ENCODE measurements around the gene WDR73.

WDR73 gene

GRCh38 chr15:84606653-84607120 lies 47.4 kb downstream of the WDR73 start:
- ATAC-seq (no peak), DNase-seq (no peak)
- Mint-ChIP-seq H3K27me3 (no peaks in the 10 kb centered on the region), H3K27ac (no peak overlapping the region), H3K4me1 (peaks cover 69% of the 10 kb centered on the region), H3K4me3 (no peak overlapping the region), H3K9me3 (no peaks in the 10 kb centered on the region)

GRCh38 chr15:84605554-84605882 lies 48.6 kb downstream of the WDR73 start:
- H3K27ac Mint-ChIP-seq, result peak overlapping the region; percentile 81 to 94
- peak overlapping the region; percentile 75 to 78 for H3K4me3 Mint-ChIP-seq
- no peaks in the 10 kb centered on the region for H3K27me3 Mint-ChIP-seq
- no peak for ATAC-seq
- no peaks in the 10 kb centered on the region for H3K9me3 Mint-ChIP-seq
- peaks cover 77% of the 10 kb centered on the region for H3K4me1 Mint-ChIP-seq
- DNase-seq, result no peak

- Mint-ChIP-seq H3K9me3 (no peaks in the 10 kb centered on the region), H3K4me3 (peak overlapping the region; percentile 75 to 78), H3K27me3 (no peaks in the 10 kb centered on the region), H3K4me1 (peaks cover 82% of the 10 kb centered on the region), H3K27ac (peak overlapping the region; percentile 81 to 94)
- ATAC-seq (peak; percentile 57), DNase-seq (peak; percentile 66 to 80)
These were observed 49.1 kb downstream of the WDR73 start for GRCh38 chr15:84604826-84605553.

GRCh38 chr15:84603630-84604379 lies 50.3 kb downstream of the WDR73 start:
- H3K27me3 Mint-ChIP-seq, result no peaks in the 10 kb centered on the region
- peaks cover 88% of the 10 kb centered on the region for H3K4me1 Mint-ChIP-seq
- peak overlapping the region in 1 of 2 donors; percentile 79 for H3K27ac Mint-ChIP-seq
- no peak for DNase-seq
- no peak for ATAC-seq
- peak overlapping the region; percentile 47 to 78 for H3K4me3 Mint-ChIP-seq
- no peaks in the 10 kb centered on the region for H3K9me3 Mint-ChIP-seq

- Mint-ChIP-seq H3K27ac (peak overlapping the region; percentile 81 to 86), H3K4me3 (peak overlapping the region; percentile 97 to 98), H3K27me3 (no peaks in the 10 kb centered on the region), H3K9me3 (no peaks in the 10 kb centered on the region), H3K4me1 (peaks cover 89% of the 10 kb centered on the region)
- ATAC-seq (no peak), DNase-seq (no peak)
These were observed 52.6 kb downstream of the WDR73 start for GRCh38 chr15:84601555-84601838.

GRCh38 chr15:84600687-84601554 lies 53.2 kb downstream of the WDR73 start, which contains the start of gene ZSCAN2:
TSS of gene ZSCAN2 (plus strand) at chr15:84601009. CDS start at chr15:84603928, 2,919 bp downstream.
- DNase-seq (peak; percentile 95), ATAC-seq (peak; percentile 95)
- Mint-ChIP-seq H3K4me1 (peaks cover 84% of the 10 kb centered on the region), H3K27me3 (no peaks in the 10 kb centered on the region), H3K4me3 (peak within 1 kb of the TSS; percentile 97 to 98), H3K9me3 (no peaks in the 10 kb centered on the region), H3K27ac (peak within 1 kb of the TSS; percentile 81 to 86)

GRCh38 chr15:84600331-84600686 lies 53.8 kb downstream of the WDR73 start:
- DNase-seq, result peak in 1 of 2 donors; percentile 33
- Mint-ChIP-seq H3K27ac (peak overlapping the region; percentile 23 to 84), H3K4me1 (peaks cover 78% of the 10 kb centered on the region), H3K9me3 (no peaks in the 10 kb centered on the region), H3K4me3 (peak overlapping the region; percentile 97 to 98), H3K27me3 (no peaks in the 10 kb centered on the region)
- peak; percentile 18 for ATAC-seq

- no peaks in the 10 kb centered on the region for H3K9me3 Mint-ChIP-seq
- H3K4me1 Mint-ChIP-seq, result peaks cover 74% of the 10 kb centered on the region
- DNase-seq (no peak), ATAC-seq (no peak)
- no peaks in the 10 kb centered on the region for H3K27me3 Mint-ChIP-seq
- H3K4me3 Mint-ChIP-seq, result peak overlapping the region; percentile 97 to 98
- no peak overlapping the region for H3K27ac Mint-ChIP-seq
These were observed 54.2 kb downstream of the WDR73 start for GRCh38 chr15:84599906-84600305.

- peak; percentile 19 to 46 for DNase-seq
- no peak for ATAC-seq
- no peaks in the 10 kb centered on the region for H3K9me3 Mint-ChIP-seq
- no peaks in the 10 kb centered on the region for H3K27me3 Mint-ChIP-seq
- peaks cover 71% of the 10 kb centered on the region for H3K4me1 Mint-ChIP-seq
- H3K27ac Mint-ChIP-seq, result no peak overlapping the region
- H3K4me3 Mint-ChIP-seq, result peak overlapping the region; percentile 32 to 51
These were observed 55.1 kb downstream of the WDR73 start for GRCh38 chr15:84598993-84599392.

- H3K4me3 Mint-ChIP-seq, result peak overlapping the region; percentile 5 to 32
- H3K4me1 Mint-ChIP-seq, result peaks cover 65% of the 10 kb centered on the region
- H3K9me3 Mint-ChIP-seq, result no peaks in the 10 kb centered on the region
- DNase-seq (peak in 1 of 2 donors; percentile 28), ATAC-seq (peak; percentile 36)
- H3K27me3 Mint-ChIP-seq, result no peaks in the 10 kb centered on the region
- peak overlapping the region in 1 of 2 donors; percentile 79 for H3K27ac Mint-ChIP-seq
These were observed 55.8 kb downstream of the WDR73 start for GRCh38 chr15:84598250-84598649.

GRCh38 chr15:84597296-84597695 lies 56.8 kb downstream of the WDR73 start:
- DNase-seq (no peak), ATAC-seq (no peak)
- Mint-ChIP-seq H3K4me3 (no peak overlapping the region), H3K27me3 (no peaks in the 10 kb centered on the region), H3K9me3 (no peaks in the 10 kb centered on the region), H3K4me1 (peaks cover 55% of the 10 kb centered on the region), H3K27ac (no peak overlapping the region)

GRCh38 chr15:84595660-84596059 lies 58.4 kb downstream of the WDR73 start:
- DNase-seq (no peak), ATAC-seq (no peak)
- H3K4me1 Mint-ChIP-seq, result peaks cover 43% of the 10 kb centered on the region
- no peaks in the 10 kb centered on the region for H3K9me3 Mint-ChIP-seq
- peak overlapping the region in 1 of 2 donors; percentile 35 for H3K27ac Mint-ChIP-seq
- no peaks in the 10 kb centered on the region for H3K27me3 Mint-ChIP-seq
- H3K4me3 Mint-ChIP-seq, result no peak overlapping the region

- Mint-ChIP-seq H3K4me1 (peaks cover 34% of the 10 kb centered on the region), H3K4me3 (no peak overlapping the region), H3K27ac (no peak overlapping the region), H3K27me3 (no peaks in the 10 kb centered on the region), H3K9me3 (no peaks in the 10 kb centered on the region)
- DNase-seq, result no peak
- ATAC-seq, result no peak
These were observed 59.3 kb downstream of the WDR73 start for GRCh38 chr15:84594617-84595290.

GRCh38 chr15:84591815-84592214 lies 62.3 kb downstream of the WDR73 start:
- peaks cover 15% of the 10 kb centered on the region for H3K4me1 Mint-ChIP-seq
- H3K27ac Mint-ChIP-seq, result no peak overlapping the region
- DNase-seq (no peak), ATAC-seq (no peak)
- H3K9me3 Mint-ChIP-seq, result no peaks in the 10 kb centered on the region
- no peak overlapping the region for H3K4me3 Mint-ChIP-seq
- peaks cover 2% of the 10 kb centered on the region for H3K27me3 Mint-ChIP-seq

GRCh38 chr15:84590406-84590805 lies 63.7 kb downstream of the WDR73 start:
- Mint-ChIP-seq H3K4me3 (no peak overlapping the region), H3K27ac (no peak overlapping the region), H3K4me1 (peaks cover 15% of the 10 kb centered on the region), H3K27me3 (peaks cover 9% of the 10 kb centered on the region), H3K9me3 (no peaks in the 10 kb centered on the region)
- ATAC-seq (no peak), DNase-seq (no peak)

Data from stimulated activated naive CD8-positive, alpha-beta T cell treated with anti-CD3 and anti-CD28 coated beads, Interleukin-15, amount 100 ng/mL, for 72 hours (primary cell).